GM06990 (cell line): ENCODE measurements around the gene SLFN12L.
"Not testable (repeated sequence)": the region's sequence is repeated elsewhere in the genome, so short reads cannot be mapped to it uniquely, and the experiment has no call there.

Source experiments
- DNase-seq: peaks from one replicate; pipeline ENCODE4 v3.0.0-alpha.2; 2011; ENCODE audit not compliant: insufficient read length; ENCODE audit errors: extremely low read depth
- H3K27me3 ChIP-seq: replicated peaks from 2 replicates; pipeline ENCODE4 v1.6.0; 2011; ENCODE audit warnings: low read length; ENCODE audit not compliant: control insufficient read depth, insufficient read depth
- H3K36me3 ChIP-seq: 2 replicates; pipeline ENCODE4 v1.5.1; 2011; ENCODE audit warnings: low read length; ENCODE audit not compliant: control insufficient read depth, insufficient read depth
- H3K4me3 ChIP-seq: replicated peaks from 2 replicates; pipeline ENCODE4 v1.5.1; 2011; ENCODE audit warnings: low read depth, mild to moderate bottlenecking, control low read depth, low read length
- CTCF ChIP-seq: IDR thresholded peaks from 2 replicates; pipeline ENCODE4 v1.5.1; 2011; ENCODE audit warnings: low read length, control low read depth, mild to moderate bottlenecking, inconsistent platforms; ENCODE audit not compliant: insufficient read depth, poor library complexity, severe bottlenecking

The SLFN12L gene

GRCh38 chr17:35534576-35535093 lies 2.8 kb downstream of the SLFN12L start:
- DNase-seq = no peak
- Histone ChIP-seq H3K27me3 (no peaks in the 10 kb centered on the region), H3K36me3 (no peaks in the 10 kb centered on the region), H3K4me3 (no peak overlapping the region)
- TF ChIP-seq CTCF = no peak

GRCh38 chr17:35531160-35531559 lies 6.3 kb downstream of the SLFN12L start:
- no peak for TF ChIP-seq CTCF
- no peak overlapping the region for H3K4me3 ChIP-seq

GRCh38 chr17:35529866-35530265 lies 7.6 kb downstream of the SLFN12L start:
- Histone ChIP-seq H3K4me3 (no peak overlapping the region), H3K27me3 (no peaks in the 10 kb centered on the region), H3K36me3 (no peaks in the 10 kb centered on the region)
- no peak for DNase-seq
- no peak for TF ChIP-seq CTCF

More at GRCh38 chr17:35531160-35531559, 6.3 kb downstream of the SLFN12L start:
- Histone ChIP-seq H3K27me3 (no peaks in the 10 kb centered on the region), H3K36me3 (no peaks in the 10 kb centered on the region)
- no peak for DNase-seq

- DNase-seq, H3K4me3 ChIP-seq, H3K27me3 ChIP-seq, H3K36me3 ChIP-seq: not testable (repeated sequence)
These were observed 8.2 kb downstream of the SLFN12L start for GRCh38 chr17:35529326-35529725.

GRCh38 chr17:35523296-35523695 lies 14.2 kb downstream of the SLFN12L start:
- no peaks in the 10 kb centered on the region for H3K36me3 ChIP-seq
- no peaks in the 10 kb centered on the region for H3K27me3 ChIP-seq
- DNase-seq = no peak
- H3K4me3 ChIP-seq = no peak overlapping the region
- no peak for TF ChIP-seq CTCF

GRCh38 chr17:35521654-35522256 lies 15.7 kb downstream of the SLFN12L start:
- DNase-seq, H3K27me3 ChIP-seq, H3K4me3 ChIP-seq, H3K36me3 ChIP-seq: not testable (repeated sequence)

GRCh38 chr17:35521150-35521549 lies 16.3 kb downstream of the SLFN12L start:
- DNase-seq = no peak
- no peaks in the 10 kb centered on the region for H3K27me3 ChIP-seq
- no peaks in the 10 kb centered on the region for H3K36me3 ChIP-seq
- TF ChIP-seq CTCF = no peak
- H3K4me3 ChIP-seq = no peak overlapping the region
